HCT116 (cell line): ENCODE measurements around the gene CD247. TPM values are rescaled to one million over a fixed set of nuclear protein-coding genes. Genes with fewer than 3 reads are reported as not detected.
A peak's percentile ranks its signal among the peaks of the same experiment; 100 is the strongest.

ENCODE experiments used
- ATAC-seq: fragments of 200-7000 bp; cut with Tn5 transposase; 2 replicates; pipeline ENCODE4 v1.9.1; 2020; ENCODE audit warnings: mild to moderate bottlenecking, moderate library complexity
- Bru-seq: library from RNA; stranded (reverse); fragments of 400-500 nt; gene quantifications from one replicate; lab custom pipeline; 2021; lab: Mats Ljungman, UMichigan
- BruChase-seq, 2 experiments: library from RNA; stranded (reverse); fragments of 400-500 nt; gene quantifications; one replicate each; lab custom pipeline; 2021; lab: Mats Ljungman, UMichigan
- BruUV-seq: library from RNA; stranded (reverse); fragments of 400-500 nt; replicated peaks from 2 replicates; lab custom pipeline; 2021; lab: Mats Ljungman, UMichigan
- CTCF ChIA-PET: fragments of 300-600 bp; sonication (Branson Sonifier 250); formaldehyde crosslinking; loops from one replicate; lab custom pipeline; 2021; ENCODE audit warnings: antibody characterized with exemption; lab: Charles Lee
- POLR2A ChIA-PET: fragments of 300-600, 350-600 bp; sonication (Branson Sonifier 250); formaldehyde crosslinking; loops from one replicate; lab custom pipeline; 2021; ENCODE audit warnings: antibody characterized with exemption; lab: Charles Lee
- RAD21 ChIA-PET, 2 experiments: fragments of 300-600 bp; sonication (Branson Sonifier 250); formaldehyde crosslinking; loops; one replicate each; lab custom pipeline; 2023; ENCODE audit warnings: low total read pairs in 2 of 2; ENCODE audit not compliant: uncharacterized antibody in 2 of 2, unreplicated experiment in 2 of 2, low non-redundant PET in 1 of 2; lab: Charles Lee
- DNase-seq: peaks from one replicate; pipeline ENCODE4 v3.0.0-alpha.2; 2010; ENCODE audit warnings: low read depth, low spot score
- H2AFZ ChIP-seq: fragments of 200-600 bp; shearing (Covaris generic), sonication (generic); 2 replicates; pipeline ENCODE4 v1.6.1; 2017; ENCODE audit warnings: low read depth, mixed run types, mixed read lengths, antibody characterized with exemption, low read length; ENCODE audit not compliant: poor library complexity, severe bottlenecking
- H3K27ac ChIP-seq: 2 replicates; pipeline ENCODE4 v1.5.1; 2012; ENCODE audit warnings: low read depth, low read length
- H3K27me3 ChIP-seq: fragments of 200-600 bp; sonication (generic); 2 replicates; pipeline ENCODE4 v1.6.1; 2016; ENCODE audit warnings: mixed run types, low read length, mixed read lengths; ENCODE audit not compliant: insufficient read depth
- H3K36me3 ChIP-seq, 2 experiments: fragments of 200-500 bp in 1 of 2; fragments of 200-600 bp in 1 of 2; sonication (Bioruptor generic) in 1 of 2; sonication (generic) in 1 of 2; 2 replicates each; pipeline versions ENCODE4 v1.5.1 to v1.6.1; 2014 to 2016; ENCODE audit warnings: low read length in 2 of 2, inconsistent platforms in 1 of 2, mixed read lengths in 1 of 2, mixed run types in 1 of 2; ENCODE audit not compliant: insufficient read depth in 2 of 2, control insufficient read depth in 1 of 2
- H3K4me1 ChIP-seq, 2 experiments: fragments of 200-600 bp in 1 of 2; sonication (generic) in 1 of 2; 2 replicates each; pipeline versions ENCODE4 v1.5.1 to v1.6.1; 2012 to 2017; ENCODE audit warnings: low read length in 2 of 2, inconsistent platforms in 1 of 2, mild to moderate bottlenecking in 1 of 2, mixed read lengths in 1 of 2, mixed run types in 1 of 2, moderate library complexity in 1 of 2; ENCODE audit not compliant: insufficient read depth in 2 of 2, control insufficient read depth in 1 of 2
- H3K4me2 ChIP-seq: fragments of 200-600 bp; sonication (generic); 2 replicates; pipeline ENCODE4 v1.6.1; 2017; ENCODE audit warnings: mixed run types, low read length, mixed read lengths
- H3K4me3 ChIP-seq, 2 experiments: fragments of 200-600 bp in 1 of 2; sonication (generic) in 1 of 2; replicated peaks in 1 of 2; 2 replicates each; pipeline ENCODE4 v1.5.1; 2011 to 2016; ENCODE audit warnings: low read length in 2 of 2, control low read depth in 1 of 2, low read depth in 1 of 2, mild to moderate bottlenecking in 1 of 2, mixed read lengths in 1 of 2, mixed run types in 1 of 2
- H3K79me2 ChIP-seq: fragments of 200-600 bp; sonication (generic); 2 replicates; pipeline ENCODE4 v1.6.1; 2017; ENCODE audit warnings: mild to moderate bottlenecking, mixed run types, low read length, moderate library complexity, mixed read lengths; ENCODE audit not compliant: insufficient read depth
- H3K9ac ChIP-seq: fragments of 200-600 bp; sonication (generic); 2 replicates; pipeline ENCODE4 v1.6.1; 2016; ENCODE audit warnings: low read length, mixed read lengths
- H3K9me2 ChIP-seq: fragments of 200-600 bp; sonication (generic), shearing (Covaris generic); 2 replicates; pipeline ENCODE4 v1.6.1; 2017; ENCODE audit warnings: mixed run types, mild to moderate bottlenecking, moderate library complexity; ENCODE audit not compliant: insufficient read depth
- H3K9me3 ChIP-seq, 2 experiments: fragments of 200-500 bp in 1 of 2; fragments of 200-600 bp in 1 of 2; sonication (Bioruptor generic) in 1 of 2; sonication (generic) in 1 of 2; 2 replicates each; pipeline ENCODE4 v1.6.1; 2014 to 2017; ENCODE audit warnings: low read length in 2 of 2, mixed read lengths in 2 of 2, inconsistent platforms in 1 of 2, low read depth in 1 of 2, mild to moderate bottlenecking in 1 of 2, mixed run types in 1 of 2, moderate library complexity in 1 of 2; ENCODE audit not compliant: control insufficient read depth in 1 of 2, insufficient read depth in 1 of 2
- H4K20me1 ChIP-seq: fragments of 200-600 bp; sonication (generic), shearing (Covaris generic); 2 replicates; pipeline ENCODE4 v1.6.1; 2017; ENCODE audit warnings: mixed run types, mild to moderate bottlenecking, moderate library complexity; ENCODE audit not compliant: insufficient read depth
- ATF3 ChIP-seq: IDR thresholded peaks from 2 replicates; pipeline ENCODE4 v1.6.1; 2012
- CBX3 ChIP-seq: IDR thresholded peaks from 2 replicates; pipeline ENCODE4 v1.6.1; 2012; ENCODE audit warnings: low read depth
- CTCF ChIP-seq, 3 experiments: fragments of 200-600 bp in 1 of 3; sonication (generic) in 1 of 3; IDR thresholded peaks in 2 of 3; conservative IDR thresholded peaks in 1 of 3; 2 replicates each; pipeline ENCODE4 v1.5.1; 2012 to 2017; ENCODE audit warnings: low read depth in 2 of 3, low read length in 2 of 3, antibody characterized with exemption in 1 of 3, borderline replicate concordance in 1 of 3, control low read depth in 1 of 3, mild to moderate bottlenecking in 1 of 3, mixed read lengths in 1 of 3, mixed run types in 1 of 3, moderate library complexity in 1 of 3; ENCODE audit not compliant: insufficient read depth in 1 of 3
- EZH2phosphoT487 ChIP-seq: fragments of 200-600 bp; IDR thresholded peaks from 2 replicates; pipeline ENCODE4 v1.6.1; 2018; ENCODE audit warnings: antibody characterized with exemption, borderline replicate concordance
- FOSL1 ChIP-seq: IDR thresholded peaks from 2 replicates; pipeline ENCODE4 v1.6.1; 2012; ENCODE audit warnings: low read depth
- JUND ChIP-seq: IDR thresholded peaks from 2 replicates; pipeline ENCODE4 v1.6.1; 2012
- MAX ChIP-seq: IDR thresholded peaks from 2 replicates; pipeline ENCODE4 v1.6.1; 2012
- POLR2A ChIP-seq: IDR thresholded peaks from 2 replicates; pipeline ENCODE4 v1.7.0; 2011; ENCODE audit warnings: borderline replicate concordance; ENCODE audit not compliant: insufficient read depth, insufficient read length; ENCODE audit errors: extremely low read depth
- RAD21 ChIP-seq: IDR thresholded peaks from 2 replicates; pipeline ENCODE4 v1.6.1; 2012; ENCODE audit warnings: low read depth, mild to moderate bottlenecking
- SIN3A ChIP-seq: IDR thresholded peaks from 2 replicates; pipeline ENCODE4 v1.6.1; 2012; ENCODE audit warnings: low read depth
- SP1 ChIP-seq: IDR thresholded peaks from 2 replicates; pipeline ENCODE4 v1.6.1; 2012; ENCODE audit warnings: low read depth
- SRF ChIP-seq: IDR thresholded peaks from 2 replicates; pipeline ENCODE4 v1.6.1; 2012; ENCODE audit warnings: low read depth
- TCF7L2 ChIP-seq: IDR thresholded peaks from 2 replicates; pipeline ENCODE4 v1.7.0; 2011; ENCODE audit warnings: borderline replicate concordance, inconsistent platforms; ENCODE audit not compliant: insufficient read depth, insufficient read length; ENCODE audit errors: extremely low read depth
- YY1 ChIP-seq: IDR thresholded peaks from 2 replicates; pipeline ENCODE4 v1.6.1; 2011; ENCODE audit warnings: low read length, low read depth, moderate library complexity, mild to moderate bottlenecking; ENCODE audit not compliant: insufficient replicate concordance; ENCODE audit errors: extremely low read depth
- ZBTB33 ChIP-seq: IDR thresholded peaks from 2 replicates; pipeline ENCODE4 v1.6.1; 2011; ENCODE audit warnings: mild to moderate bottlenecking, low read length, moderate library complexity; ENCODE audit not compliant: insufficient replicate concordance; ENCODE audit errors: extremely low read depth
- ZNF274 ChIP-seq: fragments of 200-500 bp; sonication (Bioruptor generic); IDR thresholded peaks from 2 replicates; pipeline ENCODE4 v1.6.1; 2014; ENCODE audit warnings: mild to moderate bottlenecking, low read depth, low read length, inconsistent platforms
- intact Hi-C: fragments of 100-400 bp; cut with micrococcal nuclease; formaldehyde crosslinking; loops from 2 replicates; pipeline ENCODE4 v1.10.0; 2022
- long read RNA-seq: library from polyadenylated mRNA; unstranded; transcript quantifications from one replicate; pipeline ENCODE4 v2.0.0, GENCODE V29; 2021; ENCODE audit not compliant: unreplicated experiment
- polyA plus RNA-seq: library from polyadenylated mRNA; unstranded; fragments of >200 nt; gene quantifications from 2 replicates; pipeline ENCODE4 v1.2.1, GENCODE V29; 2012; ENCODE audit warnings: missing spikeins
- total RNA-seq: library from RNA; stranded (reverse); gene quantifications from one replicate; pipeline ENCODE4 v1.2.1, GENCODE V29; 2021; ENCODE audit not compliant: unreplicated experiment

CD247 gene
- total RNA-seq = 0.57 TPM
- polyA plus RNA-seq = 0.14 and 0.16 TPM in 2 replicates
- Bru-seq, nascent RNA = percentile 18 among the genes with signal in this experiment
- percentile 25 among the genes with signal in this experiment for BruChase-seq, experiment 1, labeled RNA remaining after a 6-hour chase
- percentile 26 among the genes with signal in this experiment for BruChase-seq, experiment 2, labeled RNA remaining after a 2-hour chase
- long read RNA-seq, partial matches to known transcripts = 0 of 1 reads
- long read RNA-seq, other reads (novel, unspliced or antisense) = 1 of 1 reads

GRCh38 chr1:167518331-167518700 lies at the start of gene CD247:
Gene CD247, minus strand, starts transcription at chr1:167518529. Its CDS starts 64 bp downstream, at chr1:167518465.
- ChIA-PET CTCF (no interaction called here), POLR2A (no interaction called here), RAD21 (no interaction called here)
- Histone ChIP-seq H3K36me3 (no peaks in the 10 kb centered on the region), H3K27me3 (no peaks in the 10 kb centered on the region), H3K9ac (no peak within 1 kb of the TSS), H3K79me2 (no peaks in the 10 kb centered on the region), H4K20me1 (no peaks in the 10 kb centered on the region), H3K4me2 (no peak within 1 kb of the TSS), H2AFZ (no peak within 1 kb of the TSS), H3K9me3 (no peaks in the 10 kb centered on the region), H3K4me1 (no peaks in the 10 kb centered on the region), H3K27ac (no peak within 1 kb of the TSS), H3K4me3 (no peak within 1 kb of the TSS), H3K9me2 (no peaks in the 10 kb centered on the region)
- DNase-seq (no peak), ATAC-seq (no peak)
- TF ChIP-seq SIN3A (no peak), TCF7L2 (no peak), FOSL1 (no peak)
- no TSS peak for BruUV-seq
- intact Hi-C loops = no loop called here

GRCh38 chr1:167567663-167568062 lies 49.3 kb upstream of the CD247 start:
- H3K4me1 ChIP-seq = peaks cover 0 to 4% of the 10 kb centered on the region in 2 experiments; a peak in 1 of 4 replicates
- TF ChIP-seq JUND (no peak), ZBTB33 (no peak), CBX3 (no peak), SIN3A (no peak), FOSL1 (no peak), SP1 (no peak), RAD21 (no peak), POLR2A (no peak), CTCF (IDR thresholded peaks at IDR 0.05 in 2 of 3, conservative IDR thresholded peaks at IDR 0.05 in 1 of 3; ENCODE audit: borderline replicate concordance in 1 of 3, insufficient read depth in 1 of 3, low read depth in 2 of 3, low read length in 2 of 3) (no peak), ATF3 (no peak), ZNF274 (no peak), EZH2phosphoT487 (no peak), SRF (no peak), MAX (no peak), YY1 (no peak)

More at GRCh38 chr1:167567663-167568062, 49.3 kb upstream of the CD247 start:
- ChIA-PET CTCF (no interaction called here), RAD21 (no interaction called here), POLR2A (interaction anchor here (1.2 kb wide), 1 partner anchor 14 kb away, joined by 4 read pairs; the partner anchor contains the start of gene CREG1)
- BruUV-seq = no TSS peak
- H3K4me3 ChIP-seq = no peak overlapping the region
- no peak overlapping the region for H3K9ac ChIP-seq
- H3K9me3 ChIP-seq = no peaks in the 10 kb centered on the region
- H4K20me1 ChIP-seq = no peaks in the 10 kb centered on the region
- no peaks in the 10 kb centered on the region for H3K27me3 ChIP-seq
- no peak overlapping the region for H3K4me2 ChIP-seq
- H3K36me3 ChIP-seq = no peaks in the 10 kb centered on the region
- intact Hi-C loops = no loop called here
- H3K27ac ChIP-seq = no peak overlapping the region
- ATAC-seq = no peak
- H3K9me2 ChIP-seq = no peaks in the 10 kb centered on the region
- DNase-seq = no peak
- H2AFZ ChIP-seq = no peak overlapping the region
- no peaks in the 10 kb centered on the region for H3K79me2 ChIP-seq
